Measurements from ENCODE around the gene PCDHA2.
"Not testable (repeated sequence)": the region's sequence is repeated elsewhere in the genome, so short reads cannot be mapped to it uniquely, and the experiment has no call there.

The PCDHA2 gene

GRCh38 chr5:140821375-140822280, 27.0 kb downstream of the PCDHA2 start, which contains the start of gene PCDHA5:
PCDHA5 (plus strand) TSS chr5:140821613.
- DNase-seq, result no peak

GRCh38 chr5:140822281-140822629, 27.6 kb downstream of the PCDHA2 start:
- no peak for DNase-seq

GRCh38 chr5:140822969-140823368, 28.3 kb downstream of the PCDHA2 start:
- DNase-seq, result not testable (repeated sequence)

GRCh38 chr5:140823475-140823874, 28.8 kb downstream of the PCDHA2 start:
- DNase-seq, result no peak

DNA sequence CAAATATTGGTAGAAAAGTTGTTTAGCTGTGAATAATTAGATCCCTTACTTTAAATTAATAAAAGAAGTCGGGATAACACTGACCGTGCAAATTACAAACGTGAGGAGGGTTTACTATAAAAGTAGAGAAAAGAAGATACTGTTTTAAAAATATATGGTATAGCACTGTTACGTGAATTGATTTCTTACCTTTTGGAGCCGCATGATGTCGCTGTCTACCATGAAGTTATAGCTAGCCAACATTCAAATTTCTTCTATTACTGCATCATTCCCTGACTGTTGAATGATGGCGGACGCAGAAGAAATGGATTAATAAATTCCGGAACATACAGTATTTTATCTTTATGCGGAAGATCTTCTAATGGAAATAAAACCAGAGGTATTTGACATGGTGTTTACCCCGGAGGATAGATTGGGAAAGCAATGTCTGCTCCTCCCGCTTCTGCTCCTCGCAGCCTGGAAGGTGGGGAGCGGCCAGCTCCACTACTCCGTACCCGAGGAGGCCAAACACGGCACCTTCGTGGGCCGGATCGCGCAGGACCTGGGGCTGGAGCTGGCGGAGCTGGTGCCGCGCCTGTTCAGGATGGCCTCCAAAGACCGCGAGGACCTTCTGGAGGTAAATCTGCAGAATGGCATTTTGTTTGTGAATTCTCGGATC, 33.2 kb downstream of the PCDHA2 start, which contains the start of gene PCDHA6:
Gene PCDHA6, plus strand, starts transcription at position 257 of the 658 bp plus-strand sequence. Its CDS starts 132 bp downstream, at position 389.
- DNase-seq, result no peak

DNA sequence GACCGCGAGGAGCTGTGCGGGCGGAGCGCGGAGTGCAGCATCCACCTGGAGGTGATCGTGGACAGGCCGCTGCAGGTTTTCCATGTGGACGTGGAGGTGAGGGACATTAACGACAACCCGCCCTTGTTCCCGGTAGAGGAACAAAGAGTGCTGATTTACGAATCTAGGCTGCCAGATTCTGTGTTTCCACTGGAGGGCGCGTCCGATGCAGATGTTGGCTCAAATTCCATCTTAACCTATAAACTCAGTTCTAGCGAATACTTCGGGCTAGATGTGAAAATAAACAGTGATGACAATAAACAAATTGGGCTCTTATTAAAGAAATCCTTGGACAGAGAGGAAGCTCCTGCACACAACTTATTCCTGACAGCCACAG, 33.7 kb downstream of the PCDHA2 start:
- no peak for DNase-seq

DNA sequence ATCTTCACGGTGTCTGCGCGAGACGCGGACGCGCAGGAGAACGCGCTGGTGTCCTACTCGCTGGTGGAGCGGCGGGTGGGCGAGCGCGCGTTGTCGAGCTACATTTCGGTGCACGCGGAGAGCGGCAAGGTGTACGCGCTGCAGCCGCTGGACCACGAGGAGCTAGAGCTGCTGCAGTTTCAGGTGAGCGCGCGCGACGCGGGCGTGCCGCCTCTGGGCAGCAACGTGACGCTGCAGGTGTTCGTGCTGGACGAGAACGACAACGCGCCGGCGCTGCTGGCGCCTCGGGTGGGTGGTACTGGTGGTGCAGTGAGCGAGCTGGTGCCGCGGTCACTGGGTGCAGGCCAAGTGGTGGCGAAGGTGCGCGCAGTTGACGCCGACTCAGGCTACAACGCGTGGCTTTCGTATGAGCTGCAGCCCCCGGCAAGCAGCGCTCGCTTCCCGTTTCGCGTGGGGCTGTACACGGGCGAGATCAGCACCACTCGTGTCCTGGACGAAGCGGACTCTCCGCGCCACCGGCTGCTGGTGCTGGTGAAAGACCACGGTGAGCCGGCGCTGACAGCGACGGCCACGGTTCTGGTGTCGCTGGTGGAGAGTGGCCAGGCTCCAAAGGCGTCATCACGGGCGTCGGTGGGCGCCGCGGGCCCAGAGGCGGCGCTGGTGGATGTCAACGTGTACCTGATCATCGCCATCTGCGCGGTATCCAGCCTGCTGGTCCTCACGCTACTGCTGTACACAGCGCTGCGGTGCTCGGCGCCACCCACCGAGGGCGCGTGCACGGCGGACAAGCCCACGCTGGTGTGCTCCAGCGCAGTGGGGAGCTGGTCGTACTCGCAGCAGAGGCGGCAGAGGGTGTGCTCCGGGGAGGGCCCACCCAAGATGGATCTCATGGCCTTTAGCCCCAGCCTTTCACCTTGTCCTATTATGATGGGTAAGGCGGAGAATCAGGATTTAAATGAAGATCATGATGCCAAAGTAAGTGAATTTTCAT, 35.2 kb downstream of the PCDHA2 start:
- DNase-seq, result not testable (repeated sequence)

- no peak for DNase-seq
Observed at GRCh38 chr5:140833993-140834392, 39.3 kb downstream of the PCDHA2 start, which contains the start of gene PCDHA7. PCDHA7 (plus strand) TSS chr5:140834269; CDS start chr5:140834384, 115 bp downstream.

- not testable (repeated sequence) for DNase-seq
Observed at GRCh38 chr5:140834439-140835008, 39.9 kb downstream of the PCDHA2 start.

DNA sequence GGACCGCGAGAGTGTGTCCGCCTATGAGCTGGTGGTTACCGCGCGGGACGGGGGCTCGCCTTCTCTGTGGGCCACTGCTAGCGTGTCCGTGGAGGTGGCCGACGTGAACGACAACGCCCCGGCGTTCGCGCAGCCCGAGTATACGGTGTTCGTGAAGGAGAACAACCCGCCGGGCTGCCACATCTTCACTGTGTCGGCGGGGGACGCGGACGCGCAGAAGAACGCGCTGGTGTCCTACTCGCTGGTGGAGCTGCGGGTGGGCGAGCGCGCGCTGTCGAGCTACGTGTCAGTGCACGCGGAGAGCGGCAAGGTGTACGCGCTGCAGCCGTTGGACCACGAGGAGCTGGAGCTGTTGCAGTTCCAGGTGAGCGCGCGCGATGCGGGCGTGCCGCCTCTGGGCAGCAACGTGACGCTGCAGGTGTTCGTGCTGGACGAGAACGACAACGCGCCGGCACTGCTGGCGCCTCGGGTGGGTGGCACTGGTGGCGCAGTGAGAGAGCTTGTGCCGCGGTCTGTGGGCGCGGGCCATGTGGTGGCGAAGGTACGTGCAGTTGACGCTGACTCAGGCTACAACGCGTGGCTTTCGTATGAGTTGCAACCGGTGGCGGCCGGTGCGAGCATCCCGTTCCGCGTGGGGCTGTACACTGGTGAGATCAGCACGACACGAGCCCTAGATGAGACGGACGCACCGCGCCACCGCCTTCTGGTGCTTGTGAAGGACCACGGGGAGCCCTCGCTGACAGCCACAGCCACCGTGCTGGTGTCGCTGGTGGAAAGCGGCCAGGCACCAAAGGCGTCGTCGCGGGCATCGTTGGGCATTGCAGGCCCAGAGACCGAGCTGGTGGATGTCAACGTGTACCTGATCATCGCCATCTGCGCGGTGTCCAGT, 41.2 kb downstream of the PCDHA2 start:
- no peak for DNase-seq

GRCh38 chr5:140840978-140841962, 46.6 kb downstream of the PCDHA2 start, which contains the start of gene PCDHA8:
PCDHA8 (plus strand) TSS chr5:140841187; CDS start chr5:140841322, 135 bp downstream.
- DNase-seq, result no peak

DNA sequence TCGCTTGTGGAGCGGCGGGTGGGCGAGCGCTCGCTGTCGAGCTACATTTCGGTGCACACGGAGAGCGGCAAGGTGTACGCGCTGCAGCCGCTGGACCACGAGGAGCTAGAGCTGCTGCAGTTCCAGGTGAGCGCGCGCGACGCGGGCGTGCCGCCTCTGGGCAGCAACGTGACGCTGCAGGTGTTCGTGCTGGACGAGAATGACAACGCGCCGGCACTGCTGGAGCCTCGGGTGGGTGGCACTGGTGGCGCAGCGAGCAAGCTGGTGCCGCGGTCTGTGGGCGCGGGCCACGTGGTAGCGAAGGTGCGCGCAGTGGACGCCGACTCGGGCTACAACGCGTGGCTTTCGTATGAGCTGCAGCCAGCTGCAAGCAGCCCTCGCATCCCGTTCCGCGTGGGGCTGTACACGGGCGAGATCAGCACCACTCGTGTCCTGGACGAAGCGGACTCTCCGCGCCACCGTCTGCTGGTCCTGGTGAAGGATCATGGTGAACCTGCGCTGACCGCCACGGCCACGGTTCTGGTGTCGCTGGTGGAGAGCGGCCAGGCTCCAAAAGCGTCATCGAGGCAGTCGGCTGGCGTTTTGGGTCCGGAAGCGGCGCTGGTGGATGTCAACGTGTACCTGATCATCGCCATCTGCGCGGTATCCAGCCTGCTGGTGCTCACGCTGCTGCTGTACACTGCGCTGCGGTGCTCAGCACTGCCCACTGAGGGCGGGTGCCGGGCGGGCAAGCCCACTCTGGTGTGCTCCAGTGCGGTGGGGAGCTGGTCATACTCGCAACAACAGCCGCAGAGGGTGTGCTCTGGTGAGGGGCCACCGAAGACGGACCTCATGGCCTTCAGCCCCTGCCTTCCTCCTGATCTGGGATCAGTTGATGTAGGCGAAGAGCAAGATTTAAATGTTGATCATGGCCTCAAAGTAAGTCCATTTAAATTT, 48.4 kb downstream of the PCDHA2 start:
- DNase-seq, result no peak

Data from NCI-H774 (cell line).